Activated T-cell treated with anti-CD3 and anti-CD28 coated beads for 48 hours (primary cell): ENCODE results near the gene AMIGO2.

ENCODE experiments used
- DNase-seq: peaks from one replicate; pipeline ENCODE4 v3.0.0-alpha.2; 2020; ENCODE audit warnings: low read depth

Gene AMIGO2

DNA sequence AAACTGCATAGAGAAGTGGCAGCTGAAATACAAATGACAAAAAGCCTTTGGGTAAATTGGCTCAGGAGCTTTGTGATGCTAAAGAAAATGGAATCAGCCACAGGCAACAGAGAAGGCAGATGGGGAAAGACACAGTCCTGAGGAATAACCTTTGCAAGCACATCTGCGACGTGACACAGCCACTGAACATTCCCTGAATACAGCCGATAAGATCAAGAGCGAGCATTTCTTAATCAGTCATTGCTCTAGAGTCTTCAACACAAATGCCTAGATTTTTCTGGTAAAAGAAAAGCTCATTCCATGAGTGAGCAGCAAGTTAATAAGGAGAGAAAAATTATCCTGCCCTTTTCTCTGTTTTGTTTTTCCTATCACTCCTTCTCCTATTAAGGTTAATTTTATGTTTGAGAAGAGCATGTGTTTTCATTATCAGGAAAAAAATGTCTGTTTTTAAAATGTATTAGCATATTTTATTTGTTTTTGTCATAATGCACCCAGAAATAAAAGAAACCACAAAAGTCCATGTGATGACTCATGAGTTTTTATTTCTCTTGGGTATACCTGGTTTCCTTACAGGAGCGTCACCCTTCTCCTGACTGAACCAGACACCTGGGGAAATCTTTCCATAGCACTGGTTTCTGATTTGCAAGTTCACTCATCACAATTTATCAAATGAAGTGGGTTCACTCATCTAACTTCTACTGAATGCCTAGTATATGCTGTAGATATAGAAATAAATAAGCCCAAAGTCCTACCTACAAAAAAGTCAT is 45.8 kb downstream of the AMIGO2 start:
- DNase-seq: no peak

DNA sequence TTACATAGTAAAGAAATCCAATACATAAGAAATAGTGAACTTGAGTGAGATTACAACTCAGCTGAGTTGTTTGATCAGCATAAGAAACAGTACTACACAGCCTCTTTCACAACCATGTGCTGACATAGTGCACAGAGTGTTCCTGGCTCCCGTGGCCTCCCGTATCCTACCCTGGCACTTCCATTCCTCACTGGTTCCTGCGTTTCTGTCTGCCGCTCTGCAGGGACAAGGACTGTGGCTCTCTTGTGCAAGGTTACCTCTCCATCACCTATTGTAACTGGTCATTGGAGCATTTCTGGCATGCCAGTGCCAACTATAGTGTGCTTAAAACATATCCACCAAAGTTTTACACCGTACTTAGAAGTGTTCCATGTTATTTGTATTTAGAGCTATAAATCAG is 46.7 kb downstream of the AMIGO2 start:
- no peak for DNase-seq

DNA sequence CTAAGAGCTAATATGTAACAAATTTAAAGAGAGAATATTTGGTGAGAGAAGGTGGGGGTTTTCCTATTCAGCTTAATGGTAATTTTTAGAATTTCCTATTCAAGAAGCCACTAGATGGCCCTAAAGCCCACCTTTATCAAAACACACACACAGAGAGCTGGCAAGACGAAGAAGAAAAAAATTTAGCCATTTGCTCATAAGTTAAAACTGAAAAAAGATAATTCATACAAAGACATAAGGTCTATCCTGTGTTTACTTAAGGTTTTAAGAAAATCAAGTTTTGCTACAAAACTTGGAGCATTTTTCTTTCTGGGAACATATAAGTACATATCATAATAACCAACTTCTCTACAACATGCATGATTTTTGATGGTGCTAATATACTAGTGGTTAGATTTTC is 47.1 kb downstream of the AMIGO2 start:
- DNase-seq: no peak

DNA sequence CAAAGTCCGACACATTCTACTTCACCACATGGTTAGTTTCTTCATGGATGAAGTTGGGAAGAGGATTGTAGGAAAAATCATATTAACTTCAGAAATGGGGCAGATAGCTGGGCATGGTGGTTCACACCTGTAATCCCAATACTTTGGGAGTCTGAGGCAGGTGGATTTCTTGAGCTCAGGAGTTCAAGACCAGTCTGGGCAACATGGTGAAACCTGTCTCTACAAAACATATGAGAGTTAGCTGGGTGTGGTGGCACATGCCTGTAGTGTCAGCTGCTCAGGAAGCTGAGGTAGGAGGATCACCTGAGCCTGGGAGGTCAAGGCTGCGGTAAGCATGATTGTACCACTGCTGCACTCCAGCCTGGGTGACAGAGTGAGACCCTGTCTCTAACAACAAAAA is 49.9 kb downstream of the AMIGO2 start:
- no peak for DNase-seq

DNA sequence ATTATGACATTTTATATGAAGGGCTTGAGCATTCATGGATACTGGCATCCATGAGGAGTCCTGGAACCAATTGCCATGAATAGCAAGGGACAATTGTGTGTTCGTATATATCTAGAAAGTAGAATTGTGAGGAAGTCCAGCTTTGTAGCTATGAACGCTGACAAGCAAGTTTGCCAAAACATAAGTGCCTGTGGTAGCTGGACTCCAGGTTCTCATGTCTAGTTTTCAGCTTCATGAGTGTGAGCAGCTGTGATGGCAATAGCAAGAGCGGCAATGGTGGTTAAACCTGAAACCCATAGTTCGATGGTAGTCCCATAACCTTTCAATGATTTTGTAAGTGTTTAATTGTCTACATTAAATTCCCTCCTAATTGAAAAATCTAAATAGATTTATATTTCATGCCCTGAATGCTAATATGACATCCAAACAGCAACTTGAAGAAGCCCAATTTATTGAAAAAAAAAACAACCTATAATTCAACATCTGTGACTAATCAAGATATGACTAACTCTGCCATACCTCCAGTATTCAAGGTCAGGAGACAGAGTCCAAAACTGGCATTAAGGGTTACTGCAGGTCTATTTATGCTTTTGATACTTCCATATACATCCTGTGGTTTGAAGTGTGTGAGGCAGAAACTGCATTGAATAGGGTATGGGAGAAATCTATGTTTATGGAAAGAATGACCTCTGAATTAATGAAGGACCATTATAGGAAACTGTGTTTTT is 50.6 kb downstream of the AMIGO2 start:
- DNase-seq: no peak

DNA sequence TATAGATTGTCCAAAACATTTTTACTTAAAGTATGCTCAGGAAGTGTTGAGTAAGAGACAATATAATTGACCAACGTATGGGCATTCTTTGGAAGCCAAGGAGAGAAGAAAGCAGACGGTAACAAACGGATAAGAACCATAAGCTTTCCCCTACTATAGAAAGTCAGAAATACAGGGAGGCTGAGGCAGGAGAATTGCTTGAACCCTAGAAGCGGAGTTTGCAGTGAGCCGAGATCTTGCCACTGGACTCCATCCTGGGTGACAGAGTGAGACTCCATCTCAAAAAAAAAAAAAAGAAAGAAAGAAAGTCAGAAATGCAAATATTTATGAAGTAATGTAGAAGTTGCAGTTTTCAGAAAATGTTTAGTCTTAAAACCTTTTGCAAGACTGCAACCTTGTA is 51.6 kb downstream of the AMIGO2 start:
- no peak for DNase-seq
